BLaER1 (cell line): ENCODE results near the gene IRF6.

Experiments used
- H3K27ac ChIP-seq: shearing (Covaris generic); formaldehyde crosslinking; 2 replicates; pipeline ENCODE4 v1.8.1; 2022
- H3K27me3 ChIP-seq: shearing (Covaris generic); formaldehyde crosslinking; 2 replicates; pipeline ENCODE4 v1.8.1; 2022
- H3K36me3 ChIP-seq: shearing (Covaris generic); formaldehyde crosslinking; 2 replicates; pipeline ENCODE4 v1.8.1; 2022
- H3K4me1 ChIP-seq: shearing (Covaris generic); formaldehyde crosslinking; 2 replicates; pipeline ENCODE4 v1.8.1; 2022
- H3K4me2 ChIP-seq: shearing (Covaris generic); formaldehyde crosslinking; 2 replicates; pipeline ENCODE4 v1.8.1; 2022
- H3K4me3 ChIP-seq: shearing (Covaris generic); formaldehyde crosslinking; 2 replicates; pipeline ENCODE4 v1.8.1; 2022
- H3K9ac ChIP-seq: shearing (Covaris generic); formaldehyde crosslinking; 2 replicates; pipeline ENCODE4 v1.8.1; 2022
- H3K9me3 ChIP-seq: shearing (Covaris generic); formaldehyde crosslinking; 2 replicates; pipeline ENCODE4 v1.8.1; 2022
- H4K20me1 ChIP-seq: shearing (Covaris generic); formaldehyde crosslinking; 2 replicates; pipeline ENCODE4 v1.8.1; 2022
- Cebpa-rat ChIP-seq: shearing (Covaris generic); IDR thresholded peaks from 2 replicates; pipeline ENCODE4 v1.8.1; 2022

IRF6 gene

GRCh38 chr1:209751627-209752231, 54.2 kb downstream of the IRF6 start:
- TF ChIP-seq Cebpa-rat, result no peak
- Histone ChIP-seq H3K9ac (no peak overlapping the region), H3K27ac (no peak overlapping the region), H3K4me2 (peak overlapping the region; percentile 50), H3K9me3 (no peaks in the 10 kb centered on the region), H4K20me1 (no peaks in the 10 kb centered on the region), H3K4me3 (no peak overlapping the region), H3K36me3 (no peaks in the 10 kb centered on the region), H3K4me1 (peaks cover 30% of the 10 kb centered on the region), H3K27me3 (no peaks in the 10 kb centered on the region)

GRCh38 chr1:209749670-209750323, 56.1 kb downstream of the IRF6 start:
- no peaks in the 10 kb centered on the region for H3K27me3 ChIP-seq
- no peak for TF ChIP-seq Cebpa-rat
- H3K9me3 ChIP-seq, result no peaks in the 10 kb centered on the region
- no peak overlapping the region for H3K4me3 ChIP-seq
- H3K36me3 ChIP-seq, result no peaks in the 10 kb centered on the region
- no peak overlapping the region for H3K27ac ChIP-seq
- H3K4me2 ChIP-seq, result no peak overlapping the region
- no peak overlapping the region for H3K9ac ChIP-seq
- H3K4me1 ChIP-seq, result peaks cover 11% of the 10 kb centered on the region
- H4K20me1 ChIP-seq, result no peaks in the 10 kb centered on the region

DNA sequence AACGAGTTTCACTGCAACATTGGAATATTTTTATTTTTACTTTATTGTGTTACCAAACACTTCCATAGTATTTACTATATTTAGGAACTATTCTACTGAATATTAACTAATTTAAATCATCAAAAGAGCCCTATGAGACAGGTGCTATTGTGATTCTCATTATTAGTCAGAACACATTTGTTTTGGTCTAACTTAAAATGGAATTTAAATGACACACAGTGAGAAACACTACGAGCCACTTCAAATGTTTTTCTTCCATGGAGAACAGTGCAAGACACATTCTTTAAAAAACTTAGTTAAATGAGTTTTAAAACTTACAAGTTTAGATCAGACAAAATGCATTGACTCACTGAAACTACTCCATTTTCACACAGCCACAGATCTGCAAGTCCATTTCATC, 56.7 kb downstream of the IRF6 start:
- Histone ChIP-seq H3K27ac (no peak overlapping the region), H3K4me1 (peaks cover 11% of the 10 kb centered on the region), H3K27me3 (no peaks in the 10 kb centered on the region), H3K4me3 (no peak overlapping the region), H3K36me3 (no peaks in the 10 kb centered on the region), H3K9ac (no peak overlapping the region), H3K9me3 (no peaks in the 10 kb centered on the region), H4K20me1 (no peaks in the 10 kb centered on the region), H3K4me2 (no peak overlapping the region)
- TF ChIP-seq Cebpa-rat, result no peak

GRCh38 chr1:209748620-209749019, 57.3 kb downstream of the IRF6 start:
- H3K9me3 ChIP-seq, result no peaks in the 10 kb centered on the region
- H3K4me2 ChIP-seq, result no peak overlapping the region
- H4K20me1 ChIP-seq, result no peaks in the 10 kb centered on the region
- H3K4me1 ChIP-seq, result peaks cover 11% of the 10 kb centered on the region
- H3K27me3 ChIP-seq, result no peaks in the 10 kb centered on the region
- no peaks in the 10 kb centered on the region for H3K36me3 ChIP-seq
- H3K9ac ChIP-seq, result no peak overlapping the region
- H3K27ac ChIP-seq, result no peak overlapping the region
- TF ChIP-seq Cebpa-rat, result no peak
- H3K4me3 ChIP-seq, result no peak overlapping the region

DNA sequence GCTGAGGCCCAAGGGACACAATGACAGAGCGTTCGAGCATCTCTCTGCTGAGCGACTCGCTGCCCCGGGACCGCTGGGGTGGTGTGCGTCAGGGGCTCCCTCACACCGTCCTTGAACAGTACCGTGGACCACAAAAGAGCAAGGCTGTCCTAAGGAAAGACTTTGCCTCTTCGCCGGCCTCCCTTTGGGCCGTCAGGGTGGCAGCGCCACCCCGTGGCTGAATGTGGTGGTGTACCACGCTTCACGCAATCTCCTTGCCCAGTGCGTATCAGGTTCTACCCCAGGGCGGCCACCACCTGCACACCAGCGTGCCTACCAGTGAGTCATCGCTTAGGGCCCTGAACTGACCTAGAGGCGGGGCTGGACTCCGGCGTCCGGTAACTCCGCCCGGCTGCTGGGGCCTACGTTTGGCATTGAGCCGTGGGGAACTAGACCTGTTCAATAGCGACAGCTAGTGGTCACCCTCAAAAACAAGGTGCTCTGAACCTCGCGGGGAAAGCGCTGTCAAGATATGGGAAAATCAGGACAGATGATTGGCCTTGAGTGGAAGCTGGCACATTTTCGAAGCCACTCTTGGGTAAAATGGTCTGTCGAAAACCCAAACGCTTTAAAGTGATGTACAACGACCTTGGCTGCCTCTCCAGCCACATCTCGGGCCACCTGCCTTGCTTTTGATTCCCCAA, 58.2 kb downstream of the IRF6 start:
- no peak for TF ChIP-seq Cebpa-rat
- peak overlapping the region; percentile 26; the same call in 1 of the 2 replicates for H3K4me2 ChIP-seq
- no peaks in the 10 kb centered on the region for H3K9me3 ChIP-seq
- H3K9ac ChIP-seq, result no peak overlapping the region
- H3K4me1 ChIP-seq, result peaks cover 15% of the 10 kb centered on the region
- H4K20me1 ChIP-seq, result no peaks in the 10 kb centered on the region
- H3K27ac ChIP-seq, result no peak overlapping the region
- H3K4me3 ChIP-seq, result peak overlapping the region; percentile 41; the same call in 1 of the 2 replicates
- H3K36me3 ChIP-seq, result no peaks in the 10 kb centered on the region
- H3K27me3 ChIP-seq, result no peaks in the 10 kb centered on the region

DNA sequence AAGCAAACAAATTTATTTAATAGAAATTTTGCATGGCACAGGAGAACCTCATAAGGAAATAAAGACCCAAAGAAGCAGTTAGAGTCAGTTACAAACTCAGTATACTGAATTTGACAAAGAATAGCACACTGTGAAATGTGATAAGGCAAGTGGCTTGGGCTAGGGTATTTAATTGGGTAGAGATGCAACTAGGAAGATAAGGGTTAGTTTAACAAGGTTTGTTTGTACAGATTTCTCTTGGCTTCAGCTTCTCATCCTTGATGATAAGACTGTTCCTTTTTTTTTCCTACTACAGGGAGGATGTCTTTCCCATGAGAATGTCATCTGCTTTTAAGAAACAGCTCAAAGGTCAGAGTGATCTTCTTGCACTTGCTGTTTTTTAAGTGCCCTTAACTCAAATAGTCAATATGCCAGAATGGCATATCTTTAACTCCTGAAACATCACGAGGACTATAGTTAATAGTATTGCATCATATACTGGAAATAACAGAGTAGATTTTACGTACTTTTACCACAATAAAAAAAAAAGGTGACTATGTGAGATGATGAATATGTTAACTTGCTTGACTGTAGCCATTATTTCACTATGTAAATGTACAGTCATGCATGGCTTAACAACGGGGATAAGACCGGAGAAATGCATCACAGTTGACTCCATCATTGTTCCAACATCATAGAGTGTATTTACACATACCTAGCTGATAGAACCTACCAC, 59.3 kb downstream of the IRF6 start:
- Histone ChIP-seq H4K20me1 (no peaks in the 10 kb centered on the region), H3K4me3 (no peak overlapping the region), H3K9ac (no peak overlapping the region), H3K36me3 (no peaks in the 10 kb centered on the region), H3K4me1 (peaks cover 13% of the 10 kb centered on the region), H3K27ac (no peak overlapping the region), H3K4me2 (no peak overlapping the region), H3K27me3 (no peaks in the 10 kb centered on the region), H3K9me3 (no peaks in the 10 kb centered on the region)
- no peak; the same call in 1 of the 2 replicates for TF ChIP-seq Cebpa-rat

DNA sequence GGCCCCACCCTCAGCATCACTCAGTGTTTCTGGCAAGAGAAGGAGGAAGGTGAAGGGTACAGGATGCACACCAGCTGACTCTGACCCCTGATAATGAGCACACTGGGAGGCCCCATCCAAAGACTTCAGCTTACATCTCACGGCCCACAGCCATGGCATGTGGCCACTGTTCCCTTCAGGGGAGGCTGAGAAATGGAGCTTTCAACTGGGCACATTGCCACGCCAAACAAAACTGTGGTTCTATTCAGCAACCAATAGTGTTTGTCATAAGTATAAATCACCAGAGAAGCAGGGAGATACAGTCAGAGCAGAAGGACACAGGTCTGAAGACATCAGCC, 62.8 kb downstream of the IRF6 start:
- H3K27ac ChIP-seq, result no peak overlapping the region

GRCh38 chr1:209742409-209743144, 63.4 kb downstream of the IRF6 start:
- Histone ChIP-seq H4K20me1 (no peaks in the 10 kb centered on the region), H3K36me3 (no peaks in the 10 kb centered on the region), H3K4me3 (no peak overlapping the region), H3K9ac (no peak overlapping the region), H3K27ac (no peak overlapping the region), H3K4me2 (no peak overlapping the region), H3K9me3 (no peaks in the 10 kb centered on the region), H3K4me1 (peaks cover 6% of the 10 kb centered on the region; the same call in 1 of the 2 replicates), H3K27me3 (no peaks in the 10 kb centered on the region)
- no peak for TF ChIP-seq Cebpa-rat

More for the DNA sequence above, 62.8 kb downstream of the IRF6 start:
- no peaks in the 10 kb centered on the region for H3K27me3 ChIP-seq
- no peaks in the 10 kb centered on the region for H3K9me3 ChIP-seq
- H3K4me3 ChIP-seq, result no peak overlapping the region
- no peaks in the 10 kb centered on the region for H3K36me3 ChIP-seq
- no peaks in the 10 kb centered on the region for H4K20me1 ChIP-seq
- TF ChIP-seq Cebpa-rat, result no peak
- H3K9ac ChIP-seq, result no peak overlapping the region
- H3K4me1 ChIP-seq, result peaks cover 6% of the 10 kb centered on the region; the same call in 1 of the 2 replicates
- no peak overlapping the region for H3K4me2 ChIP-seq

DNA sequence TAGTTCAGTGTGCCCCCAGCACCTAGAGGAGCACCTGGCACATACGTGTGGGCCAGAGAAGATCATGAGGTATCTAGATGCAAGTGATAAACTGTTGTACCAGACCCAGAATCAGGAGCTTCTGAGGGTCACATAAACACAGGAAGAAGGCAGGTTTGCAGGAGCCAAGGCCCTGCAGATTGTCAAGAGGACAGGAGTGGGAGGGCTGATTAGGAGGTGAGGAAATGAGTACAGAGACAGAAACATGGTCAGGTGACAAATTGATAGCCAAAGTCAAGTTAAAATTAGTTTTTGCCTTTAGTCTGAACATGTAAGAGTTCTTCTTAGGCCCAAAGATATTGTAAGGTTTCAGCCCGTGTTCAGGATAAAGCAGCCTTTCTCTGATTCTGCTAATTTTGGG, 64.1 kb downstream of the IRF6 start:
- Histone ChIP-seq H3K36me3 (no peaks in the 10 kb centered on the region), H3K4me3 (no peak overlapping the region), H3K9ac (no peak overlapping the region), H4K20me1 (no peaks in the 10 kb centered on the region), H3K4me2 (no peak overlapping the region), H3K4me1 (peaks cover 6% of the 10 kb centered on the region; the same call in 1 of the 2 replicates), H3K9me3 (no peaks in the 10 kb centered on the region), H3K27me3 (no peaks in the 10 kb centered on the region), H3K27ac (no peak overlapping the region)
- TF ChIP-seq Cebpa-rat, result no peak
